K562 (cell line): ENCODE data around the gene TLCD4. TPM values are rescaled to one million over a fixed set of nuclear protein-coding genes. Genes with fewer than 3 reads are reported as not detected.

ENCODE experiments used
- ATAC-seq: fragments of 200-7000 bp; cut with Tn5 transposase; 3 replicates; pipeline ENCODE4 v1.9.1; 2020; ENCODE audit warnings: moderate library complexity
- BruUV-seq: library from RNA; stranded (reverse); fragments of 400-500 nt; replicated peaks from 2 replicates; lab custom pipeline; 2021; lab: Mats Ljungman, UMichigan
- CTCF ChIA-PET: fragments of 300-600 bp; formaldehyde crosslinking; extraction: SDS; loops from one replicate; lab custom pipeline; 2021; ENCODE audit warnings: low intra/inter-chr PET ratio; lab: Yijun Ruan, JAX
- POLR2A ChIA-PET: fragments of 300-600, 350-650 bp; sonication (Branson Sonifier 250); formaldehyde crosslinking; extraction: SDS; loops from one replicate; lab custom pipeline; 2021; ENCODE audit warnings: antibody characterized with exemption, inconsistent platforms; lab: Yijun Ruan, JAX
- DNase-seq, 4 experiments: peaks; one replicate each; pipeline versions ENCODE4 v3.0.0 to v3.0.0-alpha.2; 2011 to 2018; ENCODE audit warnings: low spot score in 3 of 4, mixed read lengths in 3 of 4; ENCODE audit errors: extremely low read depth in 1 of 4
- FAIRE-seq: peaks from 2 replicates; lab custom pipeline; 2011; peaks lifted over from hg19 to GRCh38; lab: Jason Lieb, UNC
- H2AFZ ChIP-seq: 2 replicates; pipeline ENCODE4 v1.6.0; 2011; ENCODE audit warnings: low read depth, low read length, control low read depth, inconsistent platforms
- H3K27ac ChIP-seq: fragments of 200-600 bp; 3 replicates; pipeline ENCODE4 v1.8.0; 2011; ENCODE audit warnings: low read depth, mild to moderate bottlenecking, control low read depth, inconsistent platforms, low read length, moderate library complexity, mixed read lengths; ENCODE audit errors: extremely low read depth
- H3K27me3 ChIP-seq, 2 experiments: fragments of 300-600 bp in 1 of 2; 2 replicates in 1 of 2; 3 replicates in 1 of 2; pipeline versions ENCODE4 v1.6.0 to v1.8.0; 2011; ENCODE audit warnings: inconsistent platforms in 2 of 2, low read length in 2 of 2, mild to moderate bottlenecking in 1 of 2, mixed read lengths in 1 of 2, moderate library complexity in 1 of 2; ENCODE audit not compliant: control insufficient read depth in 2 of 2, insufficient read depth in 2 of 2
- H3K36me3 ChIP-seq: fragments of 300-600 bp; 3 replicates; pipeline ENCODE4 v1.8.0; 2011; ENCODE audit warnings: mild to moderate bottlenecking, low read length, inconsistent platforms; ENCODE audit not compliant: control insufficient read depth, insufficient read depth
- H3K4me1 ChIP-seq, 2 experiments: fragments of 200-600 bp in 1 of 2; replicated peaks in 1 of 2; 2 replicates in 1 of 2; 3 replicates in 1 of 2; pipeline versions ENCODE4 v1.5.1 to v1.8.0; 2011; ENCODE audit warnings: inconsistent platforms in 2 of 2, low read length in 2 of 2, mild to moderate bottlenecking in 1 of 2, mixed read lengths in 1 of 2, moderate library complexity in 1 of 2; ENCODE audit not compliant: control insufficient read depth in 2 of 2, insufficient read depth in 2 of 2
- H3K4me2 ChIP-seq: 2 replicates; pipeline ENCODE4 v1.6.1; 2011; ENCODE audit warnings: low read length, control low read depth, inconsistent platforms, mixed read lengths; ENCODE audit not compliant: insufficient read depth
- H3K4me3 ChIP-seq: fragments of 200-600 bp; sonication (generic), shearing (Covaris generic); 2 replicates; pipeline ENCODE4 v1.5.1; 2016; ENCODE audit warnings: control low read depth, inconsistent platforms
- H3K79me2 ChIP-seq: fragments of 200-600 bp; 3 replicates; pipeline ENCODE4 v1.8.0; 2011; ENCODE audit warnings: low read length, inconsistent platforms; ENCODE audit not compliant: control insufficient read depth, insufficient read depth
- H3K9ac ChIP-seq, 2 experiments: 2 replicates each; pipeline versions ENCODE4 v1.6.0 to v1.6.1; 2011; ENCODE audit warnings: low read depth in 2 of 2, low read length in 2 of 2, control low read depth in 1 of 2, inconsistent platforms in 1 of 2, mild to moderate bottlenecking in 1 of 2, mixed read lengths in 1 of 2; ENCODE audit not compliant: insufficient read depth in 1 of 2
- H3K9me1 ChIP-seq: one replicate; pipeline ENCODE4 v1.6.0; 2011; ENCODE audit warnings: inconsistent platforms, mild to moderate bottlenecking, low read length, moderate library complexity; ENCODE audit not compliant: control insufficient read depth, insufficient read depth
- H3K9me3 ChIP-seq: replicated peaks from 2 replicates; pipeline ENCODE4 v1.5.1; 2011; ENCODE audit warnings: low read depth, low read length, inconsistent platforms; ENCODE audit not compliant: control insufficient read depth, insufficient read depth
- H4K20me1 ChIP-seq: replicated peaks from 2 replicates; pipeline ENCODE4 v1.6.1; 2011; ENCODE audit warnings: low read length, inconsistent platforms, mixed read lengths; ENCODE audit not compliant: control insufficient read depth, insufficient read depth
- ATF7 ChIP-seq: fragments of 450-650 bp; IDR thresholded peaks from 2 replicates; pipeline ENCODE4 v1.7.1; 2014; ENCODE audit warnings: mild to moderate bottlenecking, moderate library complexity
- CBFA2T3 ChIP-seq: fragments of 450-650 bp; IDR thresholded peaks from 2 replicates; pipeline ENCODE4 v1.6.1; 2017
- CEBPB ChIP-seq: fragments of 450-650 bp; IDR thresholded peaks from 2 replicates; pipeline ENCODE4 v1.6.1; 2016; ENCODE audit warnings: missing genetic modification characterization, missing compliant biosample characterization
- HDAC3 ChIP-seq: fragments of 450-650 bp; IDR thresholded peaks from 2 replicates; pipeline ENCODE4 v1.6.1; 2018; ENCODE audit warnings: borderline replicate concordance, mild to moderate bottlenecking, moderate library complexity; ENCODE audit not compliant: partially characterized antibody
- KLF13 ChIP-seq: fragments of 450-650 bp; IDR thresholded peaks from 2 replicates; pipeline ENCODE4 v1.6.1; 2016; ENCODE audit warnings: missing genetic modification characterization, low read depth, mild to moderate bottlenecking, missing compliant biosample characterization, moderate library complexity, borderline replicate concordance
- NCOA1 ChIP-seq: fragments of 450-650 bp; IDR thresholded peaks from 2 replicates; pipeline ENCODE4 v1.6.1; 2016; ENCODE audit warnings: low read depth
- PPARD ChIP-seq: fragments of 250-450 bp; sonication (Bioruptor Pico); IDR thresholded peaks from 2 replicates; pipeline ENCODE4 v1.8.0; 2022; ENCODE audit warnings: inconsistent platforms, mild to moderate bottlenecking, moderate library complexity
- WGBS: fragments of 100-300 bp; shearing (Covaris generic); methylation state at CpG from one replicate; pipeline ENCODE4 v1.1.6; 2016; ENCODE audit warnings: low coverage, mixed read lengths; ENCODE audit not compliant: insufficient coverage; ENCODE audit errors: missing lambda C conversion rate; 5-methylcytosine and 5-hydroxymethylcytosine counted together
- in situ Hi-C: fragments of 300-500 bp; cut with MboI; formaldehyde crosslinking; loops from 4 replicates; pipeline ENCODE4 v1.15.0; 2018; ENCODE audit warnings: inconsistent platforms, mixed read lengths
- intact Hi-C: fragments of 100-400 bp; cut with micrococcal nuclease; formaldehyde crosslinking; loops from 2 replicates; pipeline ENCODE4 v1.14.2; 2022
- polyA plus RNA-seq, 8 experiments: library from polyadenylated mRNA; depleted of rRNA in 4 of 8; stranded (reverse) in 5 of 8; unstranded in 3 of 8; fragments of >200 nt; fragmentation: Nextera tagmentation in 2 of 8; fragmentation: Illumina TruSeq in 1 of 8; extraction: Ambion mirVana in 2 of 8; extraction: Trizol in 1 of 8; gene quantifications; 2 replicates each; pipeline versions ENCODE4 v1.2.1 to v1.2.3, GENCODE V29; 2011 to 2014; ENCODE audit warnings: inconsistent platforms in 1 of 8, missing spikeins in 1 of 8
- total RNA-seq, 7 experiments: library from RNA; depleted of rRNA in 6 of 7; stranded (reverse); fragments of >200 nt in 6 of 7; fragmentation: Illumina TruSeq in 2 of 7; extraction: Trizol in 2 of 7; gene quantifications; 2 replicates each; pipeline versions ENCODE4 v1.2.1 to v1.2.3, GENCODE V29; 2011 to 2021; ENCODE audit warnings: low replicate concordance in 1 of 7
- TF ChIP-seq, protein P1 (sequence below), 2 experiments: fragments of 450-650 bp in 1 of 2; sonication (generic) in 1 of 2; formaldehyde crosslinking in 1 of 2; IDR thresholded peaks in 1 of 2; conservative IDR thresholded peaks in 1 of 2; 2 replicates each; pipeline versions ENCODE4 v1.6.1 to v1.8.1; 2016 to 2023; ENCODE audit warnings: mild to moderate bottlenecking in 2 of 2, moderate library complexity in 2 of 2, inconsistent platforms in 1 of 2, missing genetic modification reagents in 1 of 2
- TF ChIP-seq, protein P2 (sequence below), 2 experiments: fragments of 450-650 bp in 1 of 2; sonication (generic) in 1 of 2; formaldehyde crosslinking in 1 of 2; IDR thresholded peaks; 2 replicates each; pipeline versions ENCODE4 v1.7.1 to v1.9.0; 2016 to 2022; ENCODE audit warnings: inconsistent platforms in 1 of 2, mild to moderate bottlenecking in 1 of 2, missing genetic modification reagents in 1 of 2

The TLCD4 gene
- total and polyA plus RNA-seq, 9 of the 15 experiments (the other 6 are each of a cell fraction or from before 2014, with no cell fraction given): 3.5 to 19.8 (median 7.6) TPM

DNA sequence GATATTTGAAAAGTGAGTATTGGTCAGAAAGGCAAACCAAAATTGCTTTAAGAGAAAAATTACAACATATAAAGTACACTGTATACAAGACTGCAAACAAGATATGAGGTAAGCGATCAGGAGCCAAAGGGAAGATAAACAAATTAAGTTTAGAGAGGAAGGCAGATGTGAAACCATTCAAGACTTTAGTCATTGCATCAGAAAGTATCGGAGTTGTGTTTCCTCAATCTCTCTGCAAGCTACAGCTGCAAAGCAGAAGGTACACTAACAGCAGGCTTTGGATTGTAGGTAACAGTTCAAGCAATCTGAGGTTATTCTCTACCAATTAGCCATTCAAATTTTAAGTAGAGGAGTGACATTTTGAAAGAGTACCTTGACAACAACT lies 21.3 kb upstream of the TLCD4 start (continued):
- TF ChIP-seq NCOA1 (no peak), KLF13 (tag) (no peak), ATF7 (peak; percentile 32; the same call in 1 of the 2 replicates)
- TF ChIP-seq, protein P1, sequence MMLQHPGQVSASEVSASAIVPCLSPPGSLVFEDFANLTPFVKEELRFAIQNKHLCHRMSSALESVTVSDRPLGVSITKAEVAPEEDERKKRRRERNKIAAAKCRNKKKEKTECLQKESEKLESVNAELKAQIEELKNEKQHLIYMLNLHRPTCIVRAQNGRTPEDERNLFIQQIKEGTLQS (IDR thresholded peaks at IDR 0.05): peak; percentile 46; the same call in 1 of the 2 replicates
- TF ChIP-seq, protein P1 (CRISPR knock-in tag; conservative IDR thresholded peaks at IDR 0.05): no peak

DNA sequence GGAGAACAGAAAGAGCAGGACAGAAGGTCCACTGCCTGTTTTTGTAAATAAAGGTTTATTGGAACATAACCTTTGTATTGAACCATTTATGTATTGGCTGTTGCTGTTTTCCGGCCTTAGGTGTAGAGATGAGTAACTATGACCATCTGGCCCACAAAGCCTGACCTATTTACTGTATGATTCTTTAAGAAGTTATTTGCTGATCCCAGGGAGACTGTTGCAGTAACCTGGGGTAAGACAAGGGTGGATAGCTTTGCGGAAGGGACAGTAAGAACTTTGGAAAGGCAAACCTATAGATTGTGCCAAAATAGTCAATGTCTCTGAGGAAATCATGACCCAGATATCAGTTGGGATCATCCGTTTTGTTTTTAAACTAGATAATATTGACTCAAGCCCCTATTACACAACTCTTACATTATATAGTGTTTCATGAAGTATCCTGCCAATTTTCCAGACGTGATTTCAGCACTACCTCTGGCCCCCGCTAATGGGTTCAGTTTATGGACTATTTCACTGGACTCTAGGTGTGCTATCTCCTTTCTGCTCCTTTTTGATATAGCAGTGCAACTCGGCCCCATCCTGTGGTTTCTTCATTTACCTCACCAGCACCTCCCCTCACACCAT lies 20.8 kb upstream of the TLCD4 start:
- Histone ChIP-seq H3K4me2 (peak overlapping the region; percentile 2; the same call in 1 of the 2 replicates), H3K79me2 (no peaks in the 10 kb centered on the region), H3K9me3 (no peaks in the 10 kb centered on the region; the same call in 1 of the 2 replicates), H3K36me3 (no peaks in the 10 kb centered on the region; the same call in 2 of the 3 replicates), H3K27ac (peak overlapping the region; percentile 1; the same call in 1 of the 3 replicates), H3K9ac (peak overlapping the region in 1 of 2 experiments; percentile 0; a peak in 1 of 4 replicates), H3K9me1 (no peaks in the 10 kb centered on the region), H4K20me1 (no peaks in the 10 kb centered on the region), H2AFZ (peak overlapping the region; percentile 75), H3K4me1 (peaks cover 11 to 28% of the 10 kb centered on the region in 2 experiments; a peak in 4 of 5 replicates), H3K4me3 (no peak overlapping the region), H3K27me3 (no peaks in the 10 kb centered on the region)
- in situ Hi-C loops (no loop called here), intact Hi-C loops (no loop called here)
- FAIRE-seq: no peak
- peak; percentile 76 for ATAC-seq
- no TSS peak for BruUV-seq
- WGBS: 22% methylated on average over 6 of the region's 6 CpGs
- ChIA-PET POLR2A (no interaction called here), CTCF (no interaction called here)
- TF ChIP-seq HDAC3: peak; percentile 34
- no peak for TF ChIP-seq PPARD (CRISPR knock-in tag)
- TF ChIP-seq CEBPB: 0 out of 2 replicates have a peak, but pooled peaks have one; percentile 25
- TF ChIP-seq, protein P2, sequence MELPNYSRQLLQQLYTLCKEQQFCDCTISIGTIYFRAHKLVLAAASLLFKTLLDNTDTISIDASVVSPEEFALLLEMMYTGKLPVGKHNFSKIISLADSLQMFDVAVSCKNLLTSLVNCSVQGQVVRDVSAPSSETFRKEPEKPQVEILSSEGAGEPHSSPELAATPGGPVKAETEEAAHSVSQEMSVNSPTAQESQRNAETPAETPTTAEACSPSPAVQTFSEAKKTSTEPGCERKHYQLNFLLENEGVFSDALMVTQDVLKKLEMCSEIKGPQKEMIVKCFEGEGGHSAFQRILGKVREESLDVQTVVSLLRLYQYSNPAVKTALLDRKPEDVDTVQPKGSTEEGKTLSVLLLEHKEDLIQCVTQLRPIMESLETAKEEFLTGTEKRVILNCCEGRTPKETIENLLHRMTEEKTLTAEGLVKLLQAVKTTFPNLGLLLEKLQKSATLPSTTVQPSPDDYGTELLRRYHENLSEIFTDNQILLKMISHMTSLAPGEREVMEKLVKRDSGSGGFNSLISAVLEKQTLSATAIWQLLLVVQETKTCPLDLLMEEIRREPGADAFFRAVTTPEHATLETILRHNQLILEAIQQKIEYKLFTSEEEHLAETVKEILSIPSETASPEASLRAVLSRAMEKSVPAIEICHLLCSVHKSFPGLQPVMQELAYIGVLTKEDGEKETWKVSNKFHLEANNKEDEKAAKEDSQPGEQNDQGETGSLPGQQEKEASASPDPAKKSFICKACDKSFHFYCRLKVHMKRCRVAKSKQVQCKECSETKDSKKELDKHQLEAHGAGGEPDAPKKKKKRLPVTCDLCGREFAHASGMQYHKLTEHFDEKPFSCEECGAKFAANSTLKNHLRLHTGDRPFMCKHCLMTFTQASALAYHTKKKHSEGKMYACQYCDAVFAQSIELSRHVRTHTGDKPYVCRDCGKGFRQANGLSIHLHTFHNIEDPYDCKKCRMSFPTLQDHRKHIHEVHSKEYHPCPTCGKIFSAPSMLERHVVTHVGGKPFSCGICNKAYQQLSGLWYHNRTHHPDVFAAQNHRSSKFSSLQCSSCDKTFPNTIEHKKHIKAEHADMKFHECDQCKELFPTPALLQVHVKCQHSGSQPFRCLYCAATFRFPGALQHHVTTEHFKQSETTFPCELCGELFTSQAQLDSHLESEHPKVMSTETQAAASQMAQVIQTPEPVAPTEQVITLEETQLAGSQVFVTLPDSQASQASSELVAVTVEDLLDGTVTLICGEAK (IDR thresholded peaks at IDR 0.05): peak; percentile 88
- TF ChIP-seq, protein P2 (CRISPR knock-in tag; IDR thresholded peaks at IDR 0.05): no peak
- peak; percentile 21; the same call in 1 of the 2 replicates for TF ChIP-seq CBFA2T3
- DNase-seq: peak; percentile 24 to 54 (median 38)
